ENCODE results near the gene ETNK2. TPM values are rescaled to one million over a fixed set of nuclear protein-coding genes. Genes with fewer than 3 reads are reported as not detected.
"Not testable (repeated sequence)": the region's sequence is repeated elsewhere in the genome, so short reads cannot be mapped to it uniquely, and the experiment has no call there.

The ETNK2 gene
- total and polyA plus RNA-seq, 7 donors, result 0.62 to 1.7 (median 1.2) TPM

GRCh38 chr1:204102739-204103430 is 49.0 kb downstream of the ETNK2 start:
- Histone ChIP-seq H3K4me1 (peaks cover 55% of the 10 kb centered on the region), H3K27me3 (ENCODE audit: insufficient read depth in 3 of 3, low read length in 2 of 3) (no peaks in the 10 kb centered on the region), H3K36me3 (ENCODE audit: insufficient read depth in 1 of 2, low read depth in 1 of 2) (no peaks in the 10 kb centered on the region), H3K27ac (peak overlapping the region; percentile 20), H3K9me3 (no peaks in the 10 kb centered on the region), H3K4me3 (no peak overlapping the region)
- no peak for DNase-seq
- WGBS, 3 donors, result 10 to 26% (median 12%) methylated on average over 3 of the region's 3 CpGs
- ATAC-seq, result peak in 1 of 4 donors; percentile 66
- TF ChIP-seq, protein P1, sequence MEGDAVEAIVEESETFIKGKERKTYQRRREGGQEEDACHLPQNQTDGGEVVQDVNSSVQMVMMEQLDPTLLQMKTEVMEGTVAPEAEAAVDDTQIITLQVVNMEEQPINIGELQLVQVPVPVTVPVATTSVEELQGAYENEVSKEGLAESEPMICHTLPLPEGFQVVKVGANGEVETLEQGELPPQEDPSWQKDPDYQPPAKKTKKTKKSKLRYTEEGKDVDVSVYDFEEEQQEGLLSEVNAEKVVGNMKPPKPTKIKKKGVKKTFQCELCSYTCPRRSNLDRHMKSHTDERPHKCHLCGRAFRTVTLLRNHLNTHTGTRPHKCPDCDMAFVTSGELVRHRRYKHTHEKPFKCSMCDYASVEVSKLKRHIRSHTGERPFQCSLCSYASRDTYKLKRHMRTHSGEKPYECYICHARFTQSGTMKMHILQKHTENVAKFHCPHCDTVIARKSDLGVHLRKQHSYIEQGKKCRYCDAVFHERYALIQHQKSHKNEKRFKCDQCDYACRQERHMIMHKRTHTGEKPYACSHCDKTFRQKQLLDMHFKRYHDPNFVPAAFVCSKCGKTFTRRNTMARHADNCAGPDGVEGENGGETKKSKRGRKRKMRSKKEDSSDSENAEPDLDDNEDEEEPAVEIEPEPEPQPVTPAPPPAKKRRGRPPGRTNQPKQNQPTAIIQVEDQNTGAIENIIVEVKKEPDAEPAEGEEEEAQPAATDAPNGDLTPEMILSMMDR (IDR thresholded peaks at IDR 0.05), result no peak
- intact Hi-C loops (cut with DNase I), result no loop called here

DNA sequence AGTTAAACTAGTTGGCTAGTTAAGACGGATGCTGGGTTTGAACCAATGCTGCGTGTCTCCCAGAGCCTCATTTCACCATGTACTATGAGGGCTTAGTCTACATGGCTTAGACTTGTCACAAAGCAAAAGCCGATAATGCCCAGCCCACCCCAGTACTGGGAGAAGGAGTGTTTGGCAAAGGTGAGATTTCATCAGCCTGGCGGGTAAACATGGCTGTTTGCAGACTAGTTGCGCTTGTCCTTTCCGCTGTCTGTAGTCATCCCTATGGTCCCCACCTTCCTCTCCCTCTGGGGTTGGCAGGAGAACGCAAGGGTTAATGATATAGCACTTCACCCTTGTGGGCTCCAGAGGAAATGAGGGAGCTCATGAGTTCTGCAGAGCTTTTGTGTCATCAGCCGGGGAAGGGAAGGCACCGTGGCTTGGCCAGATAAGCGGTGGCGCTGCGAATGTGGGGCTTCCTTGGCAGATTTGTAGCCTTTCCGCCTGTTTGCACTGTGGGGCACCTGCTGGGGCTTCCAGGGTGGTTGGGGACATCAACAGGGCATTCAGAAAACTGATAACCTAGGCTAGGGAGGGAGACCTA is 49.7 kb downstream of the ETNK2 start:
- Histone ChIP-seq H3K4me3 (no peak overlapping the region), H3K4me1 (peaks cover 47% of the 10 kb centered on the region), H3K27ac (peak overlapping the region; percentile 1), H3K27me3 (ENCODE audit: insufficient read depth in 3 of 3, low read length in 2 of 3) (no peaks in the 10 kb centered on the region), H3K36me3 (ENCODE audit: insufficient read depth in 1 of 2, low read depth in 1 of 2) (no peaks in the 10 kb centered on the region), H3K9me3 (no peaks in the 10 kb centered on the region)
- DNase-seq, result no peak
- ATAC-seq, result peak in 1 of 4 donors; percentile 15
- 51 to 63% (median 51%) methylated on average over 13 of the region's 13 CpGs for WGBS, 3 donors
- intact Hi-C loops (cut with DNase I), result no loop called here
- TF ChIP-seq, protein P1 (IDR thresholded peaks at IDR 0.05), result no peak

- intact Hi-C loops (cut with DNase I), result not testable (repeated sequence)
These were observed 52.1 kb downstream of the ETNK2 start for GRCh38 chr1:204099754-204100153.

DNA sequence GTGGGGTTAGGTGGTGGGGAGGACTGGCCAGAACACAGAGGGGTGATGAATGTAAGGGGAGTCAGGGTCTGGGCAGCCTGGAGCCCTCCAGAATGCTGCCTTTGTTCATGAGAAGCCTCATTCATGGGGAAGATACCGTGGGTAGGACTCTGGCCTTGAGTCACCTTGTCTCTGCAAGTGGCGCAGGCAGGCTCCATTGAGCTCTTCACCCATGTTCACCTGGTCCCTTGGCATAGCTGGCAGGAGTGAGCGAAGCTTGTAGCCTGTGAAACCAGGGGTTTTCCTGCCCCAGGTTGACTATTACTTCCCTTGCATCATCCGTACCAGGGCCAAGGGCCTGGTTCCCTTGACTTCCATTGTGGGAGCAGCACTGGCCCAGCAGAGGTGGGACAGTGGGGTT is 53.2 kb downstream of the ETNK2 start:
- H3K27me3 ChIP-seq (ENCODE audit: insufficient read depth in 3 of 3, low read length in 2 of 3), result no peaks in the 10 kb centered on the region
- DNase-seq (no peak), ATAC-seq (no peak)
- no peaks in the 10 kb centered on the region for H3K36me3 ChIP-seq (ENCODE audit: insufficient read depth in 1 of 2, low read depth in 1 of 2)
- H3K4me1 ChIP-seq, result peaks cover 51% of the 10 kb centered on the region
- H3K4me3 ChIP-seq, result no peak overlapping the region
- H3K27ac ChIP-seq, result no peak overlapping the region
- intact Hi-C loops (cut with DNase I), result no loop called here
- H3K9me3 ChIP-seq, result no peaks in the 10 kb centered on the region
- TF ChIP-seq, protein P1 (IDR thresholded peaks at IDR 0.05), result no peak
- WGBS, 3 donors, result 95 to 97% (median 95%) methylated on average over 4 of the region's 4 CpGs

More at GRCh38 chr1:204099754-204100153, 52.1 kb downstream of the ETNK2 start:
- ATAC-seq; H3K9me3 ChIP-seq; H3K27me3 ChIP-seq (ENCODE audit: insufficient read depth in 3 of 3, low read length in 2 of 3); DNase-seq; H3K27ac ChIP-seq; H3K36me3 ChIP-seq (ENCODE audit: insufficient read depth in 1 of 2, low read depth in 1 of 2); H3K4me3 ChIP-seq: not testable (repeated sequence)
- H3K4me1 ChIP-seq, result peaks cover 51% of the 10 kb centered on the region
- 78 to 93% (median 86%) methylated on average over 2 of the region's 2 CpGs for WGBS, 3 donors

DNA sequence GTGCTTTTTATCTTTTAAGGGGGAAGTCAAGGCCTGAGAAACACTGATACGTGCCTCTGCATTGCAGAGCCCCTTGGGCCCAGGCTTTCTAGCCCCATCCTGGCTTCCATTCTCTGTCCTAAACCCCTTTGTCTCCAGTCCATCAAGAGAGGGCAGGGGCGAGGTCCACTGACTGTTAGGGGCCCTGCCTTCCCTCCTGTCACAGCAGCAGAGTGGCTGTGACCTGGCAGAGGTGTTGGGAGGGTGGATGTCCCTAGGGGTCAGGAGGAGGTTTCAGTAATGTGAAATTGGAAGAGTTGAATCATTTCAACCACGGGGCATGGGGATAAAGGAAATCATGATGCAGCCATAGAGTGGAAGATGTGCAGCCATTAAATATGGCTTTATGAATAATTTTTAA is 54.9 kb downstream of the ETNK2 start:
- no peak overlapping the region for H3K27ac ChIP-seq
- H3K36me3 ChIP-seq (ENCODE audit: insufficient read depth in 1 of 2, low read depth in 1 of 2), result no peaks in the 10 kb centered on the region
- no peak for ATAC-seq
- TF ChIP-seq, protein P1 (IDR thresholded peaks at IDR 0.05), result no peak
- H3K27me3 ChIP-seq (ENCODE audit: insufficient read depth in 3 of 3, low read length in 2 of 3), result no peaks in the 10 kb centered on the region
- H3K4me3 ChIP-seq, result no peak overlapping the region
- DNase-seq, result no peak
- no peaks in the 10 kb centered on the region for H3K9me3 ChIP-seq
- H3K4me1 ChIP-seq, result peaks cover 52% of the 10 kb centered on the region
- WGBS, 3 donors, result 65 to 69% (median 67%) methylated on average over 3 of the region's 3 CpGs
- intact Hi-C loops (cut with DNase I), result no loop called here
